Panc1 (cell line): ENCODE results near the gene TMC7. TPM values are rescaled to one million over a fixed set of nuclear protein-coding genes. Genes with fewer than 3 reads are reported as not detected.
A peak's percentile ranks its signal among the peaks of the same experiment; 100 is the strongest.

Experiments
- ATAC-seq: fragments of 200-7000 bp; cut with Tn5 transposase; 2 replicates; pipeline ENCODE4 v1.9.1; 2020; ENCODE audit warnings: mild to moderate bottlenecking, moderate library complexity
- BruUV-seq: library from RNA; stranded (reverse); fragments of 400-500 nt; replicated peaks from 2 replicates; lab custom pipeline; 2021; lab: Mats Ljungman, UMichigan
- CTCF ChIA-PET: fragments of 300-600 bp; sonication (Branson Sonifier 250); formaldehyde crosslinking; loops from one replicate; lab custom pipeline; 2022; ENCODE audit warnings: antibody characterized with exemption; lab: Charles Lee
- POLR2A ChIA-PET: fragments of 300-600 bp; sonication (Branson Sonifier 250); formaldehyde crosslinking; loops from one replicate; lab custom pipeline; 2022; ENCODE audit warnings: antibody characterized with exemption; lab: Charles Lee
- DNase-seq: peaks from one replicate; pipeline ENCODE4 v3.0.0-alpha.2; 2010; ENCODE audit warnings: low read depth, low spot score
- H3K27ac ChIP-seq: 2 replicates; pipeline ENCODE4 v1.5.1; 2011; ENCODE audit warnings: mild to moderate bottlenecking, low read length, inconsistent platforms
- H3K27me3 ChIP-seq: fragments of 200-500 bp; sonication (Bioruptor generic); 2 replicates; pipeline ENCODE4 v1.6.0; 2014; ENCODE audit warnings: low read length, inconsistent platforms; ENCODE audit not compliant: control insufficient read depth, insufficient read depth
- H3K36me3 ChIP-seq: fragments of 200-500 bp; sonication (Bioruptor generic); 2 replicates; pipeline ENCODE4 v1.5.1; 2014; ENCODE audit warnings: inconsistent platforms, mild to moderate bottlenecking, low read length, moderate library complexity; ENCODE audit not compliant: control insufficient read depth, insufficient read depth
- H3K4me1 ChIP-seq: 2 replicates; pipeline ENCODE4 v1.5.1; 2011; ENCODE audit warnings: inconsistent platforms, mild to moderate bottlenecking, low read length, moderate library complexity; ENCODE audit not compliant: control insufficient read depth, insufficient read depth
- H3K4me3 ChIP-seq, 2 experiments: 2 replicates each; pipeline ENCODE4 v1.5.1; 2011 to 2012; ENCODE audit warnings: low read depth in 2 of 2, low read length in 2 of 2, mild to moderate bottlenecking in 2 of 2, inconsistent platforms in 1 of 2, moderate library complexity in 1 of 2
- H3K9me3 ChIP-seq: fragments of 200-500 bp; sonication (Bioruptor generic); 2 replicates; pipeline ENCODE4 v1.5.1; 2014; ENCODE audit warnings: low read depth, mild to moderate bottlenecking, inconsistent platforms, low read length, moderate library complexity; ENCODE audit not compliant: control insufficient read depth, insufficient read depth
- POLR2AphosphoS5 ChIP-seq: IDR thresholded peaks from 2 replicates; pipeline ENCODE4 v1.6.1; 2012; ENCODE audit warnings: mild to moderate bottlenecking, low read depth, low read length, moderate library complexity
- SIN3A ChIP-seq: IDR thresholded peaks from 2 replicates; pipeline ENCODE4 v1.6.1; 2012; ENCODE audit warnings: low read depth, mild to moderate bottlenecking, low read length, moderate library complexity, borderline replicate concordance; ENCODE audit not compliant: insufficient read depth
- TCF7L2 ChIP-seq: IDR thresholded peaks from 2 replicates; pipeline ENCODE4 v1.6.1; 2011; ENCODE audit warnings: mild to moderate bottlenecking, low read depth, low read length, inconsistent platforms
- in situ Hi-C: cut with HindIII; loops from 2 replicates; pipeline ENCODE4 v1.10.0; 2016; ENCODE audit warnings: low sequenced_read_pairs, low pct_unique_long_range_greater_than_20kb
- intact Hi-C: fragments of 100-400 bp; cut with micrococcal nuclease; formaldehyde crosslinking; loops from one replicate; pipeline ENCODE4 v1.10.0; 2022; ENCODE audit not compliant: unreplicated experiment
- total RNA-seq: library from RNA; stranded (reverse); gene quantifications from one replicate; pipeline ENCODE4 v1.2.1, GENCODE V29; 2021; ENCODE audit not compliant: unreplicated experiment
- TF ChIP-seq, protein P1 (sequence below), 2 experiments: IDR thresholded peaks; 2 replicates each; pipeline ENCODE4 v1.6.1; 2011 to 2012; ENCODE audit warnings: low read depth in 2 of 2, control low read depth in 1 of 2, low read length in 1 of 2, mild to moderate bottlenecking in 1 of 2, moderate library complexity in 1 of 2; ENCODE audit not compliant: insufficient read depth in 1 of 2
- TF ChIP-seq, protein P2 (sequence below): fragments of 450-650 bp; IDR thresholded peaks from 2 replicates; pipeline ENCODE4 v1.5.1; 2017; ENCODE audit warnings: mild to moderate bottlenecking

The TMC7 gene
- total RNA-seq, 1 experiment from 2014 or later = 5.1 TPM

DNA sequence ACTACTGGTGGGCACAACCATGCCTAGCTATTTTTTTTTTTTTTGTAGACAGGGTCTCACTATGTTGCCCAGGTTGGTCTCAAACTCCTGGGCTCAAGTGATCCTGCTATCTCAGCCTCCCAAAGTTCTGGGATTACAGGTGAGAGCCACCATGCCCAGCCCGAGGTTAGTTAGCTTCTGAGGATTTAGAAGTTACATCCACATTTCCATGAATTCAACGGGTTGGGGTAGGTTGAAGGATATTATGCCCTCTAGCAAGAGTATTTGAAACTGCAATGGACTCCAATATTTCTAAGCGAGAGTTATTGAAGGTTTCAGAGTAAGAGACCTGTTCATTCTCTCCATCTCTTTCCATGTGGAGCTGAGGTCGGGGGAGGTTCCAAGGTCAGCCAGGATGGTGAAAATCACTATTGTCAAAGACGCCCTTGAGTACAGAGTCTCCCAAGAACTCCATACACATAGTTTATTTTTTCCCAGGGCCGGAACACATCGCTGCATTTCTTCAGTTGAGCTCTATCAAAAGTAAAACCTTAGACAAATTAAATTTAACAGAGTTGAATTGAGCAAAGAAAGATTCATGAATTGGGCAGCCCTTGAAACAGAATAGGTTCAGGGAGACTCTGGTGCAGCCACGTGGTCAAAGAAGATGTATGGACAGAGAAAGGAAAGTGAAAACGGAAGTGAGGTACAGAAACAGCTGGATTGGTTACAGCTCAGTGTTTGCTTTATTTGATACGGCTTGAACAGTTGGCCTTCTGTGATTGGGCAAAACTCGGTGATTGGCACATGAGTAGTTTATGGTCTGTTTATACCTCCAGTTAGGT, 111.0 kb downstream of the TMC7 start:
- TSS peak; percentile 97 for BruUV-seq
- in situ Hi-C loops = no loop called here

DNA sequence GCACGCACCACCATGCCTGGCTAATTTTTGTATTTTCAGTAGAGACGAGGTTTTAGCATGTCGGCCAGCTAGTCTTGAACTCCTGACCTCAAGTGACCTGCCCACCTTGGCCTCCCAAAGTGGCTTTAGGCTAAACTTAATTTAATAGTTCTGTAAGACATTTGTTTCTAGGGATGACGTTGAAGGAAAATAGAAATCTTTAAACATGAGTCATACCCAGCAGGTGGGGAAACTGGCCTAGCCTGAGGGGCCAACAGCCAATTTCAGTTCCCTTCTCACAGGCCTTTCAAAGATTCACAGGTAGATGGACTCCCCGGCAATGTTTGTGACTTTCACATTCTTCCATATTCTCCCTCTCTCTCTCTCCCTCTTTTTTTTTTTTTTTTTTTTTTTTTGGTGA, 111.9 kb downstream of the TMC7 start:
- Histone ChIP-seq H3K36me3 (no peaks in the 10 kb centered on the region), H3K27me3 (no peaks in the 10 kb centered on the region), H3K4me1 (peaks cover 26% of the 10 kb centered on the region), H3K27ac (peak overlapping the region; percentile 93), H3K9me3 (peaks cover 7% of the 10 kb centered on the region; the same call in 1 of the 2 replicates), H3K4me3 (peak overlapping the region in 1 of 2 experiments; percentile 19; a peak in 3 of 4 replicates)
- POLR2A ChIA-PET = interaction anchor here (1.0 to 1.7 kb wide), 3 partner anchors 11 to 18 kb away, joined by 5 to 6 read pairs (median 6); partner anchors contain the start of gene ITPRIPL2
- no TSS peak for BruUV-seq
- CTCF ChIA-PET = interaction anchor here (0.6 to 2.1 kb wide), 5 partner anchors 10 to 84 kb away, joined by 4 to 12 read pairs (median 11); partner anchors contain the start of gene ITPRIPL2
- ATAC-seq (peak; percentile 14; the same call in 1 of the 2 replicates), DNase-seq (no peak)
- no peak for TF ChIP-seq SIN3A
- TF ChIP-seq, protein P1, sequence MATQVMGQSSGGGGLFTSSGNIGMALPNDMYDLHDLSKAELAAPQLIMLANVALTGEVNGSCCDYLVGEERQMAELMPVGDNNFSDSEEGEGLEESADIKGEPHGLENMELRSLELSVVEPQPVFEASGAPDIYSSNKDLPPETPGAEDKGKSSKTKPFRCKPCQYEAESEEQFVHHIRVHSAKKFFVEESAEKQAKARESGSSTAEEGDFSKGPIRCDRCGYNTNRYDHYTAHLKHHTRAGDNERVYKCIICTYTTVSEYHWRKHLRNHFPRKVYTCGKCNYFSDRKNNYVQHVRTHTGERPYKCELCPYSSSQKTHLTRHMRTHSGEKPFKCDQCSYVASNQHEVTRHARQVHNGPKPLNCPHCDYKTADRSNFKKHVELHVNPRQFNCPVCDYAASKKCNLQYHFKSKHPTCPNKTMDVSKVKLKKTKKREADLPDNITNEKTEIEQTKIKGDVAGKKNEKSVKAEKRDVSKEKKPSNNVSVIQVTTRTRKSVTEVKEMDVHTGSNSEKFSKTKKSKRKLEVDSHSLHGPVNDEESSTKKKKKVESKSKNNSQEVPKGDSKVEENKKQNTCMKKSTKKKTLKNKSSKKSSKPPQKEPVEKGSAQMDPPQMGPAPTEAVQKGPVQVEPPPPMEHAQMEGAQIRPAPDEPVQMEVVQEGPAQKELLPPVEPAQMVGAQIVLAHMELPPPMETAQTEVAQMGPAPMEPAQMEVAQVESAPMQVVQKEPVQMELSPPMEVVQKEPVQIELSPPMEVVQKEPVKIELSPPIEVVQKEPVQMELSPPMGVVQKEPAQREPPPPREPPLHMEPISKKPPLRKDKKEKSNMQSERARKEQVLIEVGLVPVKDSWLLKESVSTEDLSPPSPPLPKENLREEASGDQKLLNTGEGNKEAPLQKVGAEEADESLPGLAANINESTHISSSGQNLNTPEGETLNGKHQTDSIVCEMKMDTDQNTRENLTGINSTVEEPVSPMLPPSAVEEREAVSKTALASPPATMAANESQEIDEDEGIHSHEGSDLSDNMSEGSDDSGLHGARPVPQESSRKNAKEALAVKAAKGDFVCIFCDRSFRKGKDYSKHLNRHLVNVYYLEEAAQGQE (IDR thresholded peaks at IDR 0.05; ENCODE audit: insufficient read depth in 1 of 2, low read depth in 2 of 2, low read length in 1 of 2) = no peak
- no peak for TF ChIP-seq TCF7L2
- no peak for TF ChIP-seq POLR2AphosphoS5
- TF ChIP-seq, protein P2, sequence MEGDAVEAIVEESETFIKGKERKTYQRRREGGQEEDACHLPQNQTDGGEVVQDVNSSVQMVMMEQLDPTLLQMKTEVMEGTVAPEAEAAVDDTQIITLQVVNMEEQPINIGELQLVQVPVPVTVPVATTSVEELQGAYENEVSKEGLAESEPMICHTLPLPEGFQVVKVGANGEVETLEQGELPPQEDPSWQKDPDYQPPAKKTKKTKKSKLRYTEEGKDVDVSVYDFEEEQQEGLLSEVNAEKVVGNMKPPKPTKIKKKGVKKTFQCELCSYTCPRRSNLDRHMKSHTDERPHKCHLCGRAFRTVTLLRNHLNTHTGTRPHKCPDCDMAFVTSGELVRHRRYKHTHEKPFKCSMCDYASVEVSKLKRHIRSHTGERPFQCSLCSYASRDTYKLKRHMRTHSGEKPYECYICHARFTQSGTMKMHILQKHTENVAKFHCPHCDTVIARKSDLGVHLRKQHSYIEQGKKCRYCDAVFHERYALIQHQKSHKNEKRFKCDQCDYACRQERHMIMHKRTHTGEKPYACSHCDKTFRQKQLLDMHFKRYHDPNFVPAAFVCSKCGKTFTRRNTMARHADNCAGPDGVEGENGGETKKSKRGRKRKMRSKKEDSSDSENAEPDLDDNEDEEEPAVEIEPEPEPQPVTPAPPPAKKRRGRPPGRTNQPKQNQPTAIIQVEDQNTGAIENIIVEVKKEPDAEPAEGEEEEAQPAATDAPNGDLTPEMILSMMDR = no peak
- in situ Hi-C loops (no loop called here), intact Hi-C loops (no loop called here)

More for the DNA sequence above, 111.0 kb downstream of the TMC7 start:
- CTCF ChIA-PET = interaction anchor here (0.5 to 2.1 kb wide), 19 partner anchors 9 to 433 kb away, joined by 3 to 13 read pairs (median 4); partner anchors contain the start of genes ITPRIPL2 and TMC7
- H3K27ac ChIP-seq = peak overlapping the region; percentile 93
- peaks cover 7% of the 10 kb centered on the region; the same call in 1 of the 2 replicates for H3K9me3 ChIP-seq
- POLR2A ChIA-PET = interaction anchor here (0.6 to 1.7 kb wide), 7 partner anchors 8 to 94 kb away, joined by 3 to 11 read pairs (median 6); partner anchors contain the start of gene ITPRIPL2
- H3K27me3 ChIP-seq = no peaks in the 10 kb centered on the region
- no peaks in the 10 kb centered on the region for H3K36me3 ChIP-seq
- DNase-seq = peak; percentile 77
- ATAC-seq = peak; percentile 95
- peak overlapping the region; percentile 31 to 54 for H3K4me3 ChIP-seq
- intact Hi-C loops = no loop called here
- TF ChIP-seq, protein P2 = peak; percentile 75
- TF ChIP-seq POLR2AphosphoS5 = peak; percentile 53; the same call in 1 of the 2 replicates
- no peak for TF ChIP-seq SIN3A
- H3K4me1 ChIP-seq = peaks cover 26% of the 10 kb centered on the region
